PFSK-1 (cell line): ENCODE measurements around the gene TTLL7.

ENCODE experiments used
- POLR2AphosphoS5 ChIP-seq: IDR thresholded peaks from 2 replicates; pipeline ENCODE4 v1.6.1; 2012; ENCODE audit warnings: low read depth, mild to moderate bottlenecking, control low read depth, low read length, moderate library complexity
- SIN3A ChIP-seq: IDR thresholded peaks from 2 replicates; pipeline ENCODE4 v1.6.1; 2012; ENCODE audit warnings: mild to moderate bottlenecking, low read length, moderate library complexity, borderline replicate concordance; ENCODE audit not compliant: insufficient read depth

GRCh38 chr1:84001501-84001900, 2.6 kb upstream of the TTLL7 start:
- TF ChIP-seq SIN3A = no peak
- TF ChIP-seq POLR2AphosphoS5 = no peak
